HG02588 (cell line): ENCODE data around the gene HDAC4.

Experiments used
- ATAC-seq: cut with Tn5 transposase; IDR thresholded peaks from one replicate; pipeline ENCODE4 v1.9.1; 2021; ENCODE audit warnings: mild to moderate bottlenecking, moderate library complexity; ENCODE audit not compliant: unreplicated experiment

Gene HDAC4

GRCh38 chr2:239385096-239386000, 15.5 kb downstream of the HDAC4 start:
- ATAC-seq, result no peak

- no peak for ATAC-seq
These were observed 17.1 kb downstream of the HDAC4 start for GRCh38 chr2:239383759-239384156.

GRCh38 chr2:239383036-239383758, 17.6 kb downstream of the HDAC4 start:
- no peak for ATAC-seq

- ATAC-seq, result no peak
These were observed 18.4 kb downstream of the HDAC4 start for GRCh38 chr2:239382384-239382880.

- peak; percentile 61 for ATAC-seq
These were observed 19.1 kb downstream of the HDAC4 start for GRCh38 chr2:239381709-239382134.

- ATAC-seq, result peak; percentile 35
These were observed 19.8 kb downstream of the HDAC4 start for GRCh38 chr2:239380831-239381708.

GRCh38 chr2:239379641-239380170, 21.1 kb downstream of the HDAC4 start:
- ATAC-seq, result no peak

- ATAC-seq, result no peak
These were observed 21.7 kb downstream of the HDAC4 start for GRCh38 chr2:239378918-239379640.

- no peak for ATAC-seq
These were observed 22.6 kb downstream of the HDAC4 start for GRCh38 chr2:239378021-239378917.

- no peak for ATAC-seq
These were observed 23.2 kb downstream of the HDAC4 start for GRCh38 chr2:239377591-239377990.

- ATAC-seq, result no peak
These were observed 23.8 kb downstream of the HDAC4 start for GRCh38 chr2:239376942-239377531.

- ATAC-seq, result no peak
These were observed 24.5 kb downstream of the HDAC4 start for GRCh38 chr2:239376351-239376750.

- no peak for ATAC-seq
These were observed 25.4 kb downstream of the HDAC4 start for GRCh38 chr2:239375278-239376061.

- no peak for ATAC-seq
These were observed 25.9 kb downstream of the HDAC4 start for GRCh38 chr2:239374896-239375277.

- no peak for ATAC-seq
These were observed 28.0 kb downstream of the HDAC4 start for GRCh38 chr2:239372835-239373234.

- no peak for ATAC-seq
These were observed 28.8 kb downstream of the HDAC4 start for GRCh38 chr2:239371726-239372686.
